Amniotic epithelial cell (primary cell): ENCODE measurements around the gene MYLK.

Experiments
- DNase-seq: peaks from one replicate; pipeline ENCODE4 v3.0.0-alpha.2; 2010; ENCODE audit warnings: low read depth

The MYLK gene

GRCh38 chr3:123678108-123678511, 206.0 kb downstream of the MYLK start:
- DNase-seq, result peak; percentile 99

DNA sequence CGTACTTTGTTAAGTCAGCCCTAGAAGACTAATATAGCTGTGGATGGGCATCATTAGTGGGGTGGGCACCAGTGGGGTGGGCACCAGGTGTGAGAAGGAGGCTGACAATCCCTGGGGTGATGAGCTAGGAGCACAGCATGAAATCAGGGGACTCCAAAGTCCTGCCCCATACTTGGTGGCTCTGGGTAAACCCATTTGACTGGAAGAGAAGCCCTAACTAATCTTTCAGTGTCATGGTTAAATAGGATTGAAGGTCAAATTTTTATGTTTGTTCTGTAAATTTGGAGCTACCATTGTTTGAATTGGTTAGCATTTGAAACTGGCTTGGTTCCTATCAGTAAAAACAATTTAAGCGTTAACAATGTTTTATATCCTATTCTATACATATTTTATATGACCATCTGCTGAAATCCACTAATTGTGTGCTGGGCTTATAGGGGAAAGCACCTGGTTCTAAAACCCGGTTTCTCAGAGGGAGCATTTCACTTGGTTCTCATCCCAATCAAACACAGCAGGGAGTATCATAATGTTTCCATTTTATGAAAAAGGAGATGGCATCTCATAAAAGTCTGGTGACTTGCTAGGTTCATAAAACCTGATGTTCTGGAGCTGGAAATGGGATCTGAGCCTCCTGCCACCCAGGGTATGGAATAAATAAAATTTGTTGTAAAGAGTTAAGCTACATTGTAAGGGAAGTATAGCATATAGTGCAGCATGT, 211.5 kb downstream of the MYLK start:
- no peak for DNase-seq

DNA sequence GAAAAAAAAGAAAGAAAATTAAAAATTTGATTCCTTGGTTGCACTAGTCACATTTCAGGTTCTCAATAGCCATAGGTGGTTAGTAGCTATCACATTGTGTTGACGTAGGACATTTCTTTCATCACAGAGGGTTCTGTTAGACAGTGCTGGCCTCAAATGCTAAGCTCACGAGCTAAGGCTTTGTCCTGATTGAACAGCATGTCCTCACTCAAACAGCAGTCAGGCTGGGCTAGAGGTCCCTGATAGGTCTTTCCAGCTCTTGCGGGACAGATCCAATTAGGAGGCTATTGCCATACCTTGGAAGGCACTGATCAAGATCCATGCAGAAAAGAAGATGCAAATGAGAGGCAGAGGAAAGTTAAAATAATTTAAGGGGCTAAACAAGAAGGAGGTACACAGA, 213.4 kb downstream of the MYLK start:
- DNase-seq, result no peak

DNA sequence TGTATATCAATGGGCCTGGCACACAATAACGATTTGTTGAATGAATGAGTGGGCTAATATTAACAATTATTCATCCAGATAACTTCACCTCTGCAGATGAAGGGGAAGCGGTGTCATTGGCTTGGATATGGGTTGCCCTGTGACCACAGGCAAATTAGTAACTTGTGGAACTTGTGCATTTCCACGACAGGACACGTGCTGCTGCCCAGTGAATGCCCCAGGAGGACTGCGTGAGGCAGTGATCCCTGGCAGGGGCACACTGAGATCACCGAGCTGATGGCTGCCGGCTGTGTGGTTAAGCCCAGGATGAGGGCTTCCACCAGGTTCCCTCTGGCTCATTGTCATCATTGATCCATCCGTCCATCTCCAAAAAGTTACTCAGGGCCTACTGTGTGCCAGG, 215.2 kb downstream of the MYLK start:
- DNase-seq, result no peak

- no peak for DNase-seq
Observed at GRCh38 chr3:123667784-123668183, 216.3 kb downstream of the MYLK start.

DNA sequence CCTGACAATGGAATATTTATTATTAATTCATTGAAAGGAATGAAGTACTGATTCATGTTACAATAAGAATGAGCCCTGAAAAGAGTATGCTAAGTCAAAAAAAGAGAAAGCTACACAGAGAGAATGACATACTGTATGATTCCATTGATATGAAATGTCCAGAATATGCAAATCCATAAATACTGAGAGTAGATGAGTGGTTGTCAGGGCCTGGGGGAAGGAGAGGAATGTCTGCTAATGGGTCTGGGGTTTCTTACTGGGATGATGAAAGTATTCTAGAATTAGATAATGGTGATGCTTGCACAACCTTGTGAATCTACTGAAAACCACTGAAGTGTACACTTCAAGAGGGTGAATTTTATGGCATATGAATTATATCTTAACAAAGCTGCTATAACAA, 219.4 kb downstream of the MYLK start:
- DNase-seq, result peak; percentile 92

GRCh38 chr3:123663977-123664376, 220.2 kb downstream of the MYLK start:
- DNase-seq, result no peak

GRCh38 chr3:123661973-123662372, 222.2 kb downstream of the MYLK start:
- no peak for DNase-seq

- DNase-seq, result peak; percentile 98
Observed at GRCh38 chr3:123660900-123661299, 223.2 kb downstream of the MYLK start.

DNA sequence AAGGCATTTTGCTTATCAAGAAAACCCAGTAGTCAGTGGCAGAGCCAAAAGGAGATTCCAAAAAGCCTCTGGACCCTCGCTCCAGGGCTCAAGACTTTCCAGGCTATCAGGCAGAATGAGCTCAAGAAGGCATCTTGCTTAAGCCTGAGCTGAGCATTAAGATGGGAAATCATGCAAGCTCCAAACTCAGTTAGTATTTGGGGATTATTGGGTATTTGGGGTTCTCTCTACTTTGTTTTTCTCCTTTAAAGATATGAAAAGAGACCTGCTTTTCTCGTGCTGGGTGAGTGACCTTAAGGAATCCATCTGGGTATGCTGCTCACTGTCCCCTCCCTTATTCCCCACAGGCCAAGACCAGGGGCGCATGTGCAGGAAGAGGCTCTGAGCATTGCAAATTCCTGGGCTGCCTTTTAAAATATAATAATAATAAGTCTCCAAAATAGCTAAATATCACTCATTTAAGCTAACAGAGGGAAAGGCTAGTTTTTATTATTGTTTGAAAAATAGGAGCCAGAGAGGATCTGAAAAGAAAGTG, 223.9 kb downstream of the MYLK start:
- no peak for DNase-seq

DNA sequence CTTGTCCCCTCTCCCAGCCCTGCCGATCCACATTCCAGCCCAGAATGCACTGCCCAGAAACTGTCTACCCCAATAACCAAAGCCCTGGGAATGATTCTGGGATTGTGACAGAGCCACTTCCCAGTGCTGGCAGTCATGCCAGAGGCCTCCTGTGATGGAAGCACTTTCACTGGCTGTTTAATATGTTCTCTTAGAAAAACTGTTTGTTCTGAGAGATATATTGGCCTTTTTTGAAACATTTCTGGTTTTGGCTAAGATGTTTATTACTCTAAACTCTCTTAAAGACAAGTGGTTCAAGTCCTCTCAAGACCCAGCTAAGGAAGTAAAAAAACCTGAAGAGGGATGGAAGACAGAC, 225.3 kb downstream of the MYLK start:
- DNase-seq, result no peak

DNA sequence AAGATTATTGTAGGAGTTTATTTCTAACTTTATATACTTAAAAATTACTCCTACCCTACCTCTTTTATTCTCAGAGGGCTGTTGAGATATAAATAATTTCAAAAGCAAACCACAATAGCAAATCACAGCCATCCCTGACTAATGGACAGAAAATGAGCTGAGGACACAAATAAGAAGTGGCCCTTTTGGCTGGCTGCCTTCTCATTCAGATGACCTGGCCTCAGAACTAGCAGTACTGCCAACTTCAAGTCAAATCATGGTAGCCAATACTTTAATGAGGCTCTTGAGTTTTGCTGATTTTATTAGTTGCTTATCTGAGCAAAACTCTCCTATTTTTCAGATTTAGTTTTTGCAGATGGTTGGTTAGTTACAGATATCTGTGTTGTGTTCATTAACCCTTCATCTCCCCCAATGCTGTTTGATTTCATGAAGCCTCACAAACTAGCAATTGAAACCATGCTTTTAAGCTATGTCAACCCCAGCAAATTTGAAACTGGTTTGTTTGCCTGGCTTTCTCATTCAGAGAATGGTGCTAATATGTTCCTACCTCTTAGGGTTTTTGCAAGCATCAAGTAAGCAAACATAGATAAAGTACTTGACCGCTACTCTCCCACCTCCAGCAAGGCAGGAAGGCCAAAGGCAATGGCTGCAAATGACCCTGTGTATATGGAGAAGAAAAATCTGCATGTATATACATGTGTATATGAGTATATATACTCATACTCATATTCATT, 225.8 kb downstream of the MYLK start:
- DNase-seq, result peak; percentile 62

GRCh38 chr3:123657568-123657967, 226.6 kb downstream of the MYLK start:
- DNase-seq, result no peak

GRCh38 chr3:123657111-123657510, 227.0 kb downstream of the MYLK start:
- no peak for DNase-seq

DNA sequence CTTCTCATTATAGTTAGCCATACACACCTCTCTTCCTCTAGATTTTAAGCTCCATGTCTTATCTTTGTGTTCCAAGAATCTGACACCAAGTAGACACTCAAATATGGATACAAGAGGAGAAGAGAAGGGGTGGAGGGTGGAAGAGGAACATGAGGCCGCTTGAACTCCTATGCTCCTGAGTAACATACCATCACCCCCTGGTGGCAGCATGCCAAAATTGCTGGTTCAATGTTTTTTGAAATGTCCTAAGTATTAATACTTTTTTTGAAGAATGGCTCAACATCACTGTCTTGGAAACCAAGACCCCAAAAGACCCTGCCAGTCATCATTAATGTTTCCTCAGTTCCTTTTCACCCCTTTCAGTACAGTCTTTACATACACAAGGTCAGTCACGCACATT, 227.4 kb downstream of the MYLK start:
- DNase-seq, result no peak

- no peak for DNase-seq
Observed at GRCh38 chr3:123656274-123656673, 227.9 kb downstream of the MYLK start.

GRCh38 chr3:123655400-123655799, 228.7 kb downstream of the MYLK start:
- DNase-seq, result no peak

GRCh38 chr3:123653221-123653682, 230.9 kb downstream of the MYLK start:
- DNase-seq, result peak; percentile 87

DNA sequence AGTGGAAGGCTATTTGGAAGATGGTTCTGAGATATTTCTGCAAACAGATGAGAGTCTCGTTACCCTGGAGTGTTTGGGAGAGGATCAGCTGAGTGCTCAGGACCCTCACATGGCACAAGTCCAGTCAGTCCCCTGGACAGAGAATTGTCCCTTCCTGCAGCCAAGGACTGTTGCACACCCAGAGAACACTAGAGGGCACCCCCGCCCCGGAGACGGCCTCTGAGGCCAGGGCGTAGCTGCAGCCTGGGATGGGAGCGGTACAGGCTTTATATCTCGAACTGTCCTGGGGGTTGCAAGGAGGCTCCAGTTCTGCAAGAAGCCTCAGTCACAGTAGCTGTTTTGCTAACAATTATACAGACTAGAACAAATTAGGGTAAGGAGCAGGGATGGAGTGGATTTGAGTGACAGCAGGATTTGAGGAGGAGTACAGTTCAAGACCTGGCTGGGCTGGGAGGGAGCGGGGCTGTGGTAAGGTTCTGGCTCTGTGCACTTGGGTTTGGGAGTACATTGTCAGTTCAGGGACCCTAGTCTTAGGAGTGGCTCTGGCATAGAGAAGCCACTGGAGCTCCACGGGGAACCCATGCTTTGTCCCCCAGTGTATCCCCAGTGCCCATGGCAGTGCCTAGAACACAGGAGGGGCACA, 231.7 kb downstream of the MYLK start:
- DNase-seq, result peak; percentile 58

GRCh38 chr3:123651449-123652341, 232.4 kb downstream of the MYLK start:
- DNase-seq, result no peak

- no peak for DNase-seq
Observed at GRCh38 chr3:123650101-123650500, 234.0 kb downstream of the MYLK start.
